ENCODE data around the gene MTCH1. TPM values are rescaled to one million over a fixed set of nuclear protein-coding genes. Genes with fewer than 3 reads are reported as not detected.

MTCH1 gene
- total and polyA plus RNA-seq, 2 of the 4 experiments (the other 2 are of a cell fraction): 215 to 263 TPM

GRCh38 chr6:37033819-37034795 lies 48.1 kb upstream of the MTCH1 start:
- Histone ChIP-seq H3K9me3 (ENCODE audit: control insufficient read depth, insufficient read depth, low read length) (no peaks in the 10 kb centered on the region), H3K4me3 (ENCODE audit: insufficient read depth, low read depth, low read length) (no peak overlapping the region), H2AK5ac (ENCODE audit: low read depth, low read length) (no peak overlapping the region), H2BK120ac (ENCODE audit: low read depth, low read length) (no peak overlapping the region), H2BK20ac (ENCODE audit: low read depth, low read length) (no peak overlapping the region), H3K4me2 (ENCODE audit: low read depth, low read length) (no peak overlapping the region), H3K27me3 (ENCODE audit: control insufficient read depth, insufficient read depth, low read length) (peaks cover 8% of the 10 kb centered on the region), H3K9ac (ENCODE audit: low read depth, low read length) (no peak overlapping the region), H3K36me3 (ENCODE audit: control insufficient read depth, insufficient read depth, low read length) (no peaks in the 10 kb centered on the region), H2AFZ (replicated peaks; ENCODE audit: low read length, poor library complexity) (peak overlapping the region; percentile 5), H3K9me1 (ENCODE audit: insufficient read depth, low read length) (no peaks in the 10 kb centered on the region), H3K4me1 (ENCODE audit: control insufficient read depth, insufficient read depth, low read length) (no peaks in the 10 kb centered on the region; the same call in 1 of the 2 replicates), H3K27ac (ENCODE audit: insufficient read depth, low read length) (no peak overlapping the region), H2BK5ac (ENCODE audit: low read depth, low read length, poor library complexity, severe bottlenecking) (no peak overlapping the region), H4K8ac (ENCODE audit: low read depth in 2 of 2, low read length in 2 of 2) (no peak overlapping the region), H3K56ac (ENCODE audit: extremely low read depth, insufficient read depth, low read length) (no peak overlapping the region), H4K20me1 (ENCODE audit: insufficient read depth, low read length) (no peaks in the 10 kb centered on the region), H2BK15ac (ENCODE audit: low read depth, low read length) (no peak overlapping the region), H3K79me1 (ENCODE audit: low read depth in 1 of 2, low read length in 2 of 2) (no peaks in the 10 kb centered on the region), H3K14ac (replicated peaks; ENCODE audit: low read depth, low read length) (no peak overlapping the region), H3K4ac (ENCODE audit: low read depth, low read length) (no peak overlapping the region), H3K23ac (ENCODE audit: low read depth, low read length) (no peak overlapping the region), H4K91ac (ENCODE audit: insufficient read depth, low read depth, low read length) (no peak overlapping the region), H4K5ac (ENCODE audit: low read depth, low read length) (no peak overlapping the region), H3K18ac (ENCODE audit: low read depth, low read length) (no peak overlapping the region), H2AK9ac (replicated peaks; ENCODE audit: low read depth, low read length, poor library complexity) (peak overlapping the region; percentile 9)
- POLR2A ChIA-PET (ENCODE audit: unreplicated experiment): interaction anchor here (0.7 kb wide), 1 partner anchor 143 kb away, joined by 4 read pairs; no protein-coding TSS in a partner anchor
- CTCF ChIA-PET: interaction anchor here (0.7 to 1.1 kb wide), 2 partner anchors 9 to 17 kb away, joined by 3 to 4 read pairs; no protein-coding TSS in a partner anchor
- ATAC-seq (ENCODE audit: low read depth) (no peak), DNase-seq (no peak)
- in situ Hi-C loops (cut with MboI; ENCODE audit: low sequenced_read_pairs): no loop called here
- WGBS, 2 experiments (ENCODE audit: extremely low coverage in 2 of 2, insufficient read length in 1 of 2): 93% methylated on average over 3 of the region's 8 CpGs; no CpG with 5 or more reads in 1 of the 2 experiments
- TF ChIP-seq RFX5 (IDR thresholded peaks at IDR 0.05; ENCODE audit: low read depth, low read length) (no peak), RAD21 (IDR thresholded peaks at IDR 0.05; ENCODE audit: low read length) (no peak), POLR2A (IDR thresholded peaks at IDR 0.05; ENCODE audit: low read depth, low read length) (no peak), NFE2L2 (IDR thresholded peaks at IDR 0.05; ENCODE audit: low read depth, low read length) (no peak)
- no TSS peak for BruUV-seq (replicated peaks)
- intact Hi-C loops (cut with micrococcal nuclease): no loop called here
- dilution Hi-C loops (cut with HindIII; ENCODE audit: low sequenced_read_pairs, unreplicated experiment): no loop called here

Data from IMR-90 (cell line).